ENCODE data around the gene ZNF688.
"Not testable (repeated sequence)": the region's sequence is repeated elsewhere in the genome, so short reads cannot be mapped to it uniquely, and the experiment has no call there.

ZNF688 gene

DNA sequence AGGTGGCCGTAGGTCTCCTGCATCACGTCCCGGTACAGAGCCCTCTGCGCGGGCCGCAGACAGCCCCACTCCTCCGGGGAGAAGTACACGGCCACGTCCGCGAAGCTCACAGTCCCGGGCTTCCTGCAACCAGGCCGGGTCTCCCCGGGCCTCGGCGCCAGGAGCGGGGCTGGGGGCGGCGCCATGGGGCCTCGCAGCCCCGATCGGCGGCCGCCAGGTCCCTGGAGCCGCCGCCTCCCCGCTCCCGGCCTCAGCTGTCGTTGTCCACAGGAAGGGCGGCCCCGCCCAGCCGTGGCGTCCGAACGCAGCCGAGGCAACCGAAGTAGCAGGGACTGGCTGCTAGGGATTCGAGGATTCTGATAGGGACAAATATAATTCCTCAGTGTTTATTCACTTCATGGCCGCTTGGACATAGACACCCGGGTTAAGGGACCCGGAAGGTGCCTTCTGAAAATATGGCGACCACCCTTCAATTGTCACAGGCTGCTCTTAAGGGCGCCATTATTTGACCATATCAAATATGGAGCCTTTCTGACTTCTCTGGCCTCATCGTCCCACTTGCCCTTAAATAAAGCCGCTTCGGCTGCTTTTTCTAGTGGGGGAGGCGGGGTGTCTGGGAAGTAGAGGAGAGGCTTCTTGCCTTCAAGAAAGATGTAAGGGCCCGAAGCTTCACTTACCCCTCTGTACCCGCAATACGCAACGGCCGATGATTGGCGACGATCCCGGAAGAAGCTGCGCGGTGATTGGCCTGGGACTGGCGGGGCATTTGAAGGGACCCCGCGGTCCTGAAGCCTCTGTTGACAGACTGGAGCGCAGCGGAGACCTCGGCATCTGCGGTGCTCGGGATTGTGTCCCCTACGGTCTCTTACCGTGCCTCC, at the start of gene ZNF688:
TSS of gene ZNF688 (minus strand) at position 270 of the 878 bp plus-strand sequence. CDS start at position 185, 85 bp downstream.
- peak; percentile 72 to 91 for DNase-seq

GRCh38 chr16:30620169-30620568, 48.7 kb upstream of the ZNF688 start:
- DNase-seq, result no peak

GRCh38 chr16:30619638-30620037, 48.1 kb upstream of the ZNF688 start:
- no peak for DNase-seq

GRCh38 chr16:30619202-30619601, 47.7 kb upstream of the ZNF688 start:
- no peak for DNase-seq

GRCh38 chr16:30615358-30616091, 44.0 kb upstream of the ZNF688 start:
- DNase-seq, result no peak

GRCh38 chr16:30609926-30610839, 38.7 kb upstream of the ZNF688 start, which contains the start of gene ZNF689:
TSS of gene ZNF689 (minus strand) at chr16:30610389. CDS start at chr16:30610041, 348 bp downstream.
- peak; percentile 81 to 86 for DNase-seq

GRCh38 chr16:30609002-30609925, 37.8 kb upstream of the ZNF688 start:
- DNase-seq, result no peak

DNA sequence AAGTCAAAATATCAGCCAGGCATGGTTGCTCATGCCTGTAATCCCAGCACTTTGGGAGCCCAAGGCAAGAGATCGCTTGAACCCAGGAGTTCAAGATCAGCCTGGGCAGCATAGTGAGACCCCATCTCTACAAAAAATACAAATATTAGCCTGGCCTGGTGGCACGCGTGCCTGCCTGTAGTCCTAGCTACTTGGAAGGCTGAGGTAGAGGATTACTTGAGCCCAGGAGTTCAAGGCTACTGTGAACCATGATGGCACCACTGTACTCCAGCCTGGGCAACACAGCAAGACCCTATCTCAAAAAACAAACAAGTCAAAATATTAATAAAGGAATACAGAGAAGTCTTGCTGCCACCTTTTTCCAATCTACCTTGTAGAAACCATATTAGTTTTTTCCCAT, 34.5 kb upstream of the ZNF688 start:
- DNase-seq, result no peak

DNA sequence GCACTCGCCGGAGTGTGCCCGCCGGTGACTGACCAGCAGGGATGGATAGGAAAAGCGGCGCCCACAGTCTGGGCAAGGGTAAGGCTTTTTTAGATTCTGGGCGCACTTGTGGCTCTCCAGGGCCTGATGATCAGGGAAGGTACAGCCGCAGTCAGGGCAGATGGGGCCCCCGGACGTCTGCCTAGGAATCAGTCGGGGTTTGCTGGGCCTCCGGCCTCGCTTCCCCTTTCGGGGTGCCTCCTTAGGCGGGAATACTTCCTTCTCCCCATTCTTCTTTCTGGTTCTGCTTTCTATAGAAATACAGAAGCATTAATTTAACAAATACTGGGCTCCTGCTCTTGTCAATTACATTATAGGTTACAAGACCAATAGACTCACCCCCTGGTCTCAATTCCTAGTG, 33.6 kb upstream of the ZNF688 start:
- DNase-seq, result no peak

DNA sequence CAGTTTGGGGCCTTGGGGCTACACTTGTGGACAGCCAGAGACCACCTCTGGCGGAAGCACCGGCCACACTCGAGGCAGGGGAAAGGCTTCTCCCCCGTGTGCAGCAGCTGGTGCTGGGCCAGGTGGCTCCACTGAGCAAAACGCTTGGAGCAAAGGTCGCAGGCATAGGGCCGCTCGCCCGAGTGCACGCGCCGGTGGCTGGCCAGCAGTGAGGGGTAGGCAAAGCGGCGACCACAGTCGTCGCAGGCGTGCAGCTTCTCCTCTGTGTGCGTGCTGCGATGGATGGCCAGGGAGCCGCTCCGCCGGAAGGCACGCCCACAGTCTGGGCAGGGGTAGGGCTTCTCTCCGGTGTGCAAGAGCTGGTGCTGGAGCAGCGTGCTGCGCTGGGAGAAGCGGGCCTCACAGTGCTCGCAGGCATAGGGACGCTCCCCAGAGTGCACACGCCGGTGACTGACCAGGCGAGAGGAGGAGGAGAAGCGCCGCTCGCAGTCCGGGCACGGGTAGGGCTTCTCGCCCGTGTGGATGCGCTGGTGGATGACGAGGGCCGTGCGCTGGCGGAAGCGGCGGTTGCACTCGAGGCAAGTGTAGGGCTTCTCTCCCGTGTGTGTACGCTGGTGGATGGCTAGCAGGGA, 32.9 kb upstream of the ZNF688 start:
- no peak for DNase-seq

DNA sequence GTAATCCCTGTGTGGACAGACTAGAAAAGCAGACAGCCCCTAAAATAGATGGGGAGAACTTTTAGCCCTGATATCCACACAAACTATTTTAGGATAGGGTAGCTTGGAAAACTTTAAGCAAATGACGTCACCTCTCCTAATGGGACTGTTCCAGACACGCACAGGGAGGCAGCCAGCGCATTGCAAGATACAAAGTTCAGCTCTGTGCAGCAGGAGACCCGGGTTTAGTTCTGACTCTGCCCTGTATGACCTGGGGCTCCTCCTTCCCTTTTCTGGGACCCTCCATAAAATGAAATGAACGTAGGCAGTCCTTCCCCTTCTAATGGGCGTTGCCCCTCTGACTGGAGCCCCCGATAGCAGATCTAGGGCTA, 32.4 kb upstream of the ZNF688 start:
- DNase-seq, result no peak

- DNase-seq, result no peak
These were observed 31.2 kb upstream of the ZNF688 start for GRCh38 chr16:30602616-30603277.

DNA sequence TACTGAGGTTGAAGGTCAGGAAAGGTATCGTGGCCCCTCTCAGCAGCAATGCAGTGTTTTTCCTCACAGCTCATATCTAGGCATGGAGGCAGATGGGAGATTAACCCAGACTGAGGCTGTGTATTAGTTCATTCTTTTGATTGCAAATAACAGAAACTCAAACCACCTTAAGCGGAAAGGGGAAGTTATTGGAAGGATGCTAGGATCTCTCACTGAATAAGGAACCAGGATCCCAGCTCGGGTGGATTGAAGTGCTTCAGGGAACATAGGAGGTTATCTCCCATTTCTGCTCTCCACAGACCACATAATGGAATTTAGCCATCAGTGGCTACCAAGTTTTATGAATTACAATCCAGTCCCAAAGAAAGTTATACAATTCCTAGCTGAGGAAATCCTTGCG, 30.5 kb upstream of the ZNF688 start:
- no peak for DNase-seq

DNA sequence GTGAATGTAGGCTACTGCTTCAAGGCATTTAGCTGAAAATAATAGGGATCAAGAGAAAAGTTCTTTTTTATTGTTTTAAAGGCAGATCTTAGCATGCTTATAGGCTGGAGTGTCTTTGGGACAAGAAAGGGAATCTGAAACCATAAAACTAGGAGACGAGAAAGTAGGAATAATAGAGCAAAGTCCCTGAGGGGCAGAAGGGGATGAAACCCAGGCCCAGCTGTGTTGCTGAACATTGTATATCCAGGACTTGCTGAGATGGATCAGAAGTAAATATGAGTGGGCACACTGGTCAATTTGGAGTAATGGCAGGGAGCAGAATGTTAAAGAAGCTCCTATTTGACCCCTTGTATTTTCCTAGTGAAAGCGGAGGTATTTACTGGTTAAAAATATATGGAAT, 29.4 kb upstream of the ZNF688 start:
- DNase-seq, result no peak

DNA sequence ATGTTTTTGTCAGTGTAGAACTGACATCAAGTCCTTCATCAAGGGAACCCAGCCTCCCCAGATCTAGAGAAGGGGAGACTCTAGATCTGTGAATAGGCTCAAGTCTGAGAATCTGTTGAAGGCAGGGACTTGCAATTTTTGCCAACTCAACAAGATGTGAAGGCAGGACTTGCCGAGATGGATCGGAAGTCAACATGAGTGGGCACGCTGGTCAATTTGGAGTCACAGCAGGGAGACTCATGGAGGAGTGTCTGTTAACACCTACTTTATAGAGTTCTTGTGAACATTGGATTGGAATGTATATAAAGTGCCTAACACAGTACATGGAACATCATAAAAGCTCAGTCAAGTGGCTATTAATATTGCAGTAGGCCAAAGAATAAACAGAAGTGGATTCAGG, 28.7 kb upstream of the ZNF688 start:
- no peak for DNase-seq

DNA sequence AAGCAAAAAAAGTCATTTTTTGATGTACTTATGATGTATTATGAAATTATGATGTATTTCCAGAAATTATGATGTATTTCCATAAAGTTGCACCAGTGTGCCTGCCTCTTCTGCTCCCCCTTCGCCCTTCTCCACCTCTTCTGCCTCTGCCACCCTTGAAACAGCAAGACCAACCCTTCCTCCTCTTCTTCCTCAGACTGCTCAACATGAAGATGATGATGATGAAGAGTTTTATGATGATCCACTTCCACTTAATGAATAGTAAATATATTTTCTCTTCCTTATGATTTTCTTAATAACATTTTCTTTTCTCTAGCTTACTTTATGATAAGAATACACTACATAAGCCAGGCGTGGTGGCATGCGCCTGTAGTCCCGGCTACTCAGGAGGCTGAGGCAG, 21.4 kb upstream of the ZNF688 start:
- no peak for DNase-seq

DNA sequence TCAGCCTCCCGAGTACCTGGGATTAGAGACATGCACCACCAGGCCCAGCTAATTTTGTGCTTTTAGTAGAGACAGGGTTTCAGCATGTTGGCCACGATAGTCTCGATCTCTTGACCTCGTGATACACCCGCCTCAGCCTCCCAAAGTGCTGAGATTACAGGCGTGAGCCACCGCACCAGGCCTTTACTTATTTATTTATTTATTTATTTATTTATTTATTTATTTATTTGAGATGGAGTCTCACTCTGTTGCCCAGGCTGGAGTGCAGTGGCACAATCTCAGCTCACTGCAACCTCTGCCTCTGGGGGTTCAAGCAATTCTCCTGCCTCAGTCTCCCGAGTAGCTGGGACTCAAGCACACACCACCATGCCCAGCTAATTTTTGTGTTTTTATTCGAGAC, 19.4 kb upstream of the ZNF688 start:
- not testable (repeated sequence) for DNase-seq

DNA sequence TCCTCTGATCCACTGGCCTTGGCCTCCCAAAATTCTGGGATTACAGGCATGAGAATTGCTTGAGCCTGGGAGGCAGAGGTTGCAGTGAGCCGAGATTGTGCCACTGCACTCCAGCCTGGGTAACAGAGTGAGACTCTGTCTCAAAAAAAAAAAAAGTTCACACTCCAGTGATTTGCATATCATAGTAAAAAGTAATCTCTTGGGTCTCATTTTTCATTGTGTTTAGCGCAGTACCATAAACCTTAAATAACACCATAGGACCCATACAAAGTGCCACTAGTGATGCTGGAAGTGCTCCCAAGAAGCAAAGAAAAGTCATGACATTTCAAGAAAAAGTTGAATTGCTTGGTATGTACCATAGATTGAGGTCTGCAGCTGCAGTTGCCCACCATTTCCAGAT, 18.1 kb upstream of the ZNF688 start:
- not testable (repeated sequence) for DNase-seq

DNA sequence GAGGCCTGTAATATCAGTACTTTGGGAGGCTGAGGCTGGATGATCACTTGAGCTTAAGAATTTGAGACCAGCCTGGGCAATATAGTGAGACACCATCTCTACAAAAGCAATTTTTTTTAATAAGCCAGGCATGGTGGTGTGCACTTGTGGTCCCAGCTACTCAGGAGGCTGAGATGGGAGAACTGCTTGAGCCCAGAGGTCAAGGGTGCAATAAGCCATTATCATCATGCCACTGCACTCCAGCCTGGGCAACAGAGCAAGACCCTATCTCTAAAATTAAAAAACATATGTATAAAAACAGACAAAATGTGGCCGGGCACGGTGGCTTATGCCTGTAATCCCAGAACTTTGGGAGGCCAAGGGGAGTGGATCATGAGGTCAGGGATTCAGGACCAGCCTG, 17.1 kb upstream of the ZNF688 start:
- no peak for DNase-seq

DNA sequence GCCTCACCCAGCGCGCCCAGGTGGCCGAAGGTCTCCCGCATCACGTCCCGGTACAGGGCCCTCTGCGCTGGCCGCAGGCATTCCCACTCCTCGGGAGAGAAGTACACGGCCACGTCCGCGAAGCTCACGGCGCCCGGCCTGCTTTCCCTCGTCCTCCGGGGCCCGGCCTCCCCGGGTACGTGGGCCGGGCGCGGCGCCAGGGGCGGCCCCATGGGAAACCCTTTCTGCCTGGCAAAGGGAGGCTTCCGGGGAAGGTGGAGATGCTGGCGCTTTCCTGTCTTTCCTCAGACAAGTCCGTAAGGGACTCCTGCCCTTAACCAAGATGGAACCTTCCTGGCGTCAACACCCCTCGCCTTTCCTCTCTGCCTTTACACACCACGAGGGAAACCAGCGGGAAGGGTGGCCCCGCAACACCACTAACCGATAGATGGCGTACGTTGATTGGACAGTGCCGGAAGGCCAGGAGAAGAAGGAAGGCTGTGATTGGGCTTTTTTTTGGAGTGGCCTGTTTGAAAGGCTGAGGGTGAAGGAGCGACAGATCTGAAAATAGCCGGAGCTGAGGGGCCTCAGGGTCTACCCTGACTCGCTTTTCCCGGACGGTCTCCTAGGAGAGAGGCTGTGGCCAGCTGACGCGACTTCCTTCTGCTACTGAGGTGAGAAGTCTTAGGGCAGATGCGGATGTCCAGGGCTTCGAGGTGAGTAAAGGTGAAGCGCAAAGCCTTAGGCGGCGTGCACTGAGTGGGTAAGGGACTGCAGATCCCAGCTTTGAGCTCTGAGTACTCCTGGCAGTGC, 14.1 kb upstream of the ZNF688 start, which contains the start of gene ZNF785:
TSS of gene ZNF785 (minus strand) at position 298 of the 792 bp plus-strand sequence. CDS start at position 212, 86 bp downstream.
- peak; percentile 83 to 87 for DNase-seq

All from NCI-H187 (cell line).